HG02763 (cell line): ENCODE results near the gene C19orf81.

Experiments
- ATAC-seq: cut with Tn5 transposase; IDR thresholded peaks from one replicate; pipeline ENCODE4 v1.9.1; 2021; ENCODE audit warnings: mild to moderate bottlenecking, moderate library complexity; ENCODE audit not compliant: unreplicated experiment

The C19orf81 gene

GRCh38 chr19:50708179-50708879 is 59.1 kb downstream of the C19orf81 start:
- no peak for ATAC-seq
